ENCODE results near the gene ZNF524.
A peak's percentile ranks its signal among the peaks of the same experiment; 100 is the strongest.

The ZNF524 gene

DNA sequence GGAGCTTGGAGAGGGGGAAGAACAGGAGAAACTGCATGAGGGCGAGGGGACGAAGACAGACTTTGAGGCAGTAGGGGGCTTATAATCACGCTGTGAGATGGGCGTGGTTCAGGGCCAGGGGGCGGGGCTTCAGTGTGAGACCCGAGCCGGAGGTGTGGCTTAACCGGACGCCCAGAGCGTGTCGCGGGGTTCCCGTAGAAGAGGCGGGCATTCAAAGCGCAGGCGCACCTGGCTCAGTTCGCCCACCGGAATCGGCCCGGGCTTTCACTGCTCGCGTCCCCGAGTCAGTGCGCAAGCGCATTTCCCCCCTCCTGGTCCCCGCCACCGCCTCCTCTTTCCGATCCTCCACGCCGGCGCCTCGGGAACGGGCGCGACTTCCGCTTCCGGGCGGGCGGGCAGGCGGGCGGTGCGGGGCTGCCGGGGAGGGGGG lies 5.1 kb downstream of the ZNF524 start:
- peak overlapping the region; percentile 96 for H3K27ac ChIP-seq
- H3K36me3 ChIP-seq: peaks cover 10% of the 10 kb centered on the region
- H3K4me3 ChIP-seq (ENCODE audit: low read depth in 1 of 2, low read length in 1 of 2): peak overlapping the region; percentile 88 to 92
- H3K4me1 ChIP-seq (ENCODE audit: control insufficient read depth in 1 of 2, insufficient read depth in 1 of 2, low read depth in 1 of 2, low read length in 1 of 2): peaks cover 72 to 75% of the 10 kb centered on the region in 2 experiments
- TF ChIP-seq, protein P1, sequence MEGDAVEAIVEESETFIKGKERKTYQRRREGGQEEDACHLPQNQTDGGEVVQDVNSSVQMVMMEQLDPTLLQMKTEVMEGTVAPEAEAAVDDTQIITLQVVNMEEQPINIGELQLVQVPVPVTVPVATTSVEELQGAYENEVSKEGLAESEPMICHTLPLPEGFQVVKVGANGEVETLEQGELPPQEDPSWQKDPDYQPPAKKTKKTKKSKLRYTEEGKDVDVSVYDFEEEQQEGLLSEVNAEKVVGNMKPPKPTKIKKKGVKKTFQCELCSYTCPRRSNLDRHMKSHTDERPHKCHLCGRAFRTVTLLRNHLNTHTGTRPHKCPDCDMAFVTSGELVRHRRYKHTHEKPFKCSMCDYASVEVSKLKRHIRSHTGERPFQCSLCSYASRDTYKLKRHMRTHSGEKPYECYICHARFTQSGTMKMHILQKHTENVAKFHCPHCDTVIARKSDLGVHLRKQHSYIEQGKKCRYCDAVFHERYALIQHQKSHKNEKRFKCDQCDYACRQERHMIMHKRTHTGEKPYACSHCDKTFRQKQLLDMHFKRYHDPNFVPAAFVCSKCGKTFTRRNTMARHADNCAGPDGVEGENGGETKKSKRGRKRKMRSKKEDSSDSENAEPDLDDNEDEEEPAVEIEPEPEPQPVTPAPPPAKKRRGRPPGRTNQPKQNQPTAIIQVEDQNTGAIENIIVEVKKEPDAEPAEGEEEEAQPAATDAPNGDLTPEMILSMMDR (IDR thresholded peaks at IDR 0.05): peak; percentile 7
- no peaks in the 10 kb centered on the region for H3K27me3 ChIP-seq
- no peaks in the 10 kb centered on the region for H3K9me3 ChIP-seq

DNA sequence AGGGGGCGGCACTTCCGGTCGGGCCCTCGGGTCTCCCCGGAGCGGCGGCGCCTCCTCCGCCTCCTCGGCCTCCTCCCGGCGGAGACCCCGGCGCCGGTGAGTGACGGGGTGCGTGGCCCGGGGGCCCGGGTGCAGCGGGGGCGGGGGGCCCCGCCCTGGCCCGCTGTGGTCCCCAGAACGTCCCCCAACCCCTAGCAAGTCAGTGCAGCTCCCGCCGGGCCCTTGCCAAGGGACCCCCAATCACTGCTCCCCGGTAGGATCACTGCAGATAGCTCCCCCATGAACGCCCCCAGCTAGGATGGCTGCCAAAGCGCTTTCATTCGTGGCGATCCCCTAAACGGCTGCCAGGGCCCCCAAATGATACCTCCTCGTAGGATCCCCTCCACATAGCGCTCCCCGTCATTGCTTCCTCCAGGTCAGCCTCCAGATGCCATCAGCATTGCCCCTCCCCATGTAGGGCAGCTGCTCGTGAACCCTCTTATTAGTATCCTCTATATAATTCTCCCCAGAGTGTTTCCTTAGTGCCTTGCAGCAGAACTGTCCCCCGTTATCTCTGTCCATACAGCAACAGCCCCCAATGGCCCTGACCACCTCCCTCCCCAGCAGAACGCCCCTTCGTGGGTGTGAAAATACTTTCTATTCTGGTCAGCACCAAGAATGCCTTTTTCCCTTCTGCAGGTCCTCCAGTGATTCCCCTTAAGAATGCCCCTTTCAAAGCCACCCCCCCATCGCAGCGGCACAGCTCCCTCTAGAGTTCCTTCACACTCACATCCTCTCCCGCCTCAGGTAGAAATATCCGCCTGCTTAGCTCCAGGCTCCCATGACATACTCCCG lies 5.8 kb downstream of the ZNF524 start, which contains the start of gene ZNF865:
ZNF865 (plus strand) TSS at position 11 of the 834 bp plus-strand sequence. CDS start 7,972 bp downstream, outside the sequence.
- H3K4me3 ChIP-seq (ENCODE audit: low read depth in 1 of 2, low read length in 1 of 2): peak within 1 kb of the TSS; percentile 88 to 92
- H3K36me3 ChIP-seq: peaks cover 16% of the 10 kb centered on the region
- peak within 1 kb of the TSS; percentile 96 for H3K27ac ChIP-seq
- peaks cover 75 to 77% of the 10 kb centered on the region in 2 experiments for H3K4me1 ChIP-seq (ENCODE audit: control insufficient read depth in 1 of 2, insufficient read depth in 1 of 2, low read depth in 1 of 2, low read length in 1 of 2)
- TF ChIP-seq, protein P1 (IDR thresholded peaks at IDR 0.05): peak; percentile 26
- H3K9me3 ChIP-seq: no peaks in the 10 kb centered on the region
- no peaks in the 10 kb centered on the region for H3K27me3 ChIP-seq

DNA sequence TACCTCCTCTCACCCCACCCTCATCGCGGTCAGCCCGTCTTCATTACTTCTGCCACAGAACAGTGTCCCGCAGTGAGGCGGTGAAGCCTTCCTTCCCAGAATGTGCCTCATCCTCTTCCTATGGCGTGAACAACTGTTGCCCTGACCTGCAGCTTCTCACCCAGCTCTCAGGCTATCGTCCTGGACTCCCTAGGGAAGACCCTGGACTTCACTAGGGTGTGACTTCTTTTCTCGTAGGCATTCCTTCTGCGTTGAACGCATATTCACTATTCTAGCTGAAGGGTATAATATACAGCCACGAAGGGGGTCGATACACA lies 6.3 kb downstream of the ZNF524 start:
- Histone ChIP-seq H3K36me3 (peaks cover 20% of the 10 kb centered on the region), H3K27ac (peak overlapping the region; percentile 96), H3K27me3 (no peaks in the 10 kb centered on the region), H3K4me3 (ENCODE audit: low read depth in 1 of 2, low read length in 1 of 2) (peak overlapping the region; percentile 88 to 92), H3K9me3 (no peaks in the 10 kb centered on the region), H3K4me1 (ENCODE audit: control insufficient read depth in 1 of 2, insufficient read depth in 1 of 2, low read depth in 1 of 2, low read length in 1 of 2) (peaks cover 75 to 77% of the 10 kb centered on the region in 2 experiments)
- TF ChIP-seq, protein P1 (IDR thresholded peaks at IDR 0.05): no peak

DNA sequence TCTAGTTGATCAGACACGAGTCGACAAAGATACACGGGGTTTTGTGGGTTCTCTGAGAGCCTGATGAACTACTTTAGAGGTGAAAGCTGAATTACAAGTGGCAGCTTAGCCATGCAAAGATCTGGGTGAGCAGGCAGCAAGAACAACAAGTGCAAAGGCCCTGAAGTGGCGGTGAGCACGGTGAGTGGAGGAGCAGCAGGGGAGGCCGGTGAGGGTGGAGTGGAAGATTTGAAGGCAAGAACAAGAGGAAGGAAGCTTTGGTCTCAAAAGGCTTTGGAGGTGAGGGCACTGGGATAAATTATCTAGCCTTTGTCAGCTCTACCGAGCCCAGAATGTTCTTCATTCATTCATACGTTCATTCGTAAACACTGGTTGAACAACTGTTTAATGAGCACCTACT lies 6.7 kb downstream of the ZNF524 start:
- Histone ChIP-seq H3K27ac (peak overlapping the region; percentile 96), H3K4me1 (ENCODE audit: control insufficient read depth in 1 of 2, insufficient read depth in 1 of 2, low read depth in 1 of 2, low read length in 1 of 2) (peaks cover 75 to 80% of the 10 kb centered on the region in 2 experiments), H3K27me3 (no peaks in the 10 kb centered on the region), H3K4me3 (ENCODE audit: low read depth in 1 of 2, low read length in 1 of 2) (peak overlapping the region; percentile 0 to 88), H3K36me3 (peaks cover 20% of the 10 kb centered on the region), H3K9me3 (no peaks in the 10 kb centered on the region)
- TF ChIP-seq, protein P1 (IDR thresholded peaks at IDR 0.05): no peak

DNA sequence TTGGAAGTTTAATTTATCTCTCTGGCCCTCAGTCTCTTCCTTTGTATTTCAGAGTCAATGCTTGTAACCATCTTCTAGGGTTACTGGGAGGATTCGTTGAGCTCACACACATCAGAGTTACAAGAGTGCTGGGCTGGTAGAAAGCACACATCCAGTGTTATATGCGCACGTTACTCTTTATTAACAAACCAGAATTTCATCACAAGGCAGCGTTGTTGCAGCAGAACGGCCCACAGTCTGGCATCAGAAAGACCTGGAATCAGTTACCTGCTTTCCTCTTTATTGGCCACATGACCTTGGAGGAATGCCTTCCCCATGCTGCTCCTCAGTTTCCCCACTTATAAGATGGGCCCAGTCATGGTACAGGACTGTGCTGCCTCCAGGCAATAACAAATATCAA lies 9.2 kb downstream of the ZNF524 start:
- H3K4me1 ChIP-seq (ENCODE audit: control insufficient read depth in 1 of 2, insufficient read depth in 1 of 2, low read depth in 1 of 2, low read length in 1 of 2): peaks cover 79 to 81% of the 10 kb centered on the region in 2 experiments
- peak overlapping the region in 1 of 2 experiments; percentile 6 for H3K4me3 ChIP-seq (ENCODE audit: low read depth in 1 of 2, low read length in 1 of 2)
- TF ChIP-seq, protein P1 (IDR thresholded peaks at IDR 0.05): no peak
- peaks cover 21% of the 10 kb centered on the region for H3K36me3 ChIP-seq
- no peaks in the 10 kb centered on the region for H3K27me3 ChIP-seq
- no peaks in the 10 kb centered on the region for H3K9me3 ChIP-seq
- peak overlapping the region; percentile 82 for H3K27ac ChIP-seq
